HG02884 (cell line): Measurements from ENCODE around the gene APOBEC3G.

Source experiments
- ATAC-seq: cut with Tn5 transposase; IDR thresholded peaks from one replicate; pipeline ENCODE4 v1.9.1; 2021; ENCODE audit warnings: mild to moderate bottlenecking, moderate library complexity; ENCODE audit not compliant: unreplicated experiment

The APOBEC3G gene

GRCh38 chr22:39120983-39121382 is 43.9 kb downstream of the APOBEC3G start:
- no peak for ATAC-seq

- ATAC-seq: no peak
These were observed 45.8 kb downstream of the APOBEC3G start for GRCh38 chr22:39122772-39123470.

GRCh38 chr22:39123751-39124581 is 46.9 kb downstream of the APOBEC3G start:
- no peak for ATAC-seq

GRCh38 chr22:39125622-39126021 is 48.5 kb downstream of the APOBEC3G start:
- no peak for ATAC-seq

- ATAC-seq: no peak
These were observed 51.4 kb downstream of the APOBEC3G start for GRCh38 chr22:39128508-39128907.

GRCh38 chr22:39129081-39129480 is 52.0 kb downstream of the APOBEC3G start:
- ATAC-seq: no peak

- no peak for ATAC-seq
These were observed 52.7 kb downstream of the APOBEC3G start for GRCh38 chr22:39129746-39130145.

- no peak for ATAC-seq
These were observed 53.2 kb downstream of the APOBEC3G start for GRCh38 chr22:39130152-39130704.

GRCh38 chr22:39130892-39131855 is 54.1 kb downstream of the APOBEC3G start:
- no peak for ATAC-seq

GRCh38 chr22:39132281-39132680 is 55.2 kb downstream of the APOBEC3G start:
- ATAC-seq: no peak

- no peak for ATAC-seq
These were observed 55.9 kb downstream of the APOBEC3G start for GRCh38 chr22:39132871-39133524.

- ATAC-seq: no peak
These were observed 56.8 kb downstream of the APOBEC3G start for GRCh38 chr22:39133871-39134270.

- ATAC-seq: no peak
These were observed 57.5 kb downstream of the APOBEC3G start for GRCh38 chr22:39134366-39135091.

- no peak for ATAC-seq
These were observed 58.2 kb downstream of the APOBEC3G start for GRCh38 chr22:39135092-39135896.

GRCh38 chr22:39136317-39136716 is 59.2 kb downstream of the APOBEC3G start:
- ATAC-seq: no peak
